Tibial artery (tissue), 4 donors: Measurements from ENCODE around the gene ERGIC3.

Source experiments
- DNase-seq, 2 donors: peaks; one replicate each; pipeline ENCODE4 v3.0.0-alpha.2; 2019
- H3K27ac ChIP-seq, 2 donors: fragments of 200-600 bp; sonication (generic) in 1 of 2; 1 replicate in 1 of 2; 2 replicates in 1 of 2; pipeline ENCODE4 v1.5.1; 2018 to 2019; ENCODE audit warnings: mild to moderate bottlenecking in 1 of 2
- H3K27me3 ChIP-seq, 2 donors: fragments of 200-600 bp; sonication (generic) in 1 of 2; one replicate each; pipeline versions ENCODE4 v1.5.1 to v1.6.0; 2016 to 2019
- H3K36me3 ChIP-seq, 3 donors: fragments of 200-600 bp; sonication (generic) in 2 of 3; one replicate each; pipeline ENCODE4 v1.5.1; 2016 to 2019; ENCODE audit warnings: mild to moderate bottlenecking in 2 of 3
- H3K4me1 ChIP-seq, 4 donors: fragments of 200-600 bp; sonication (generic) in 2 of 4; 1 replicate in 3 of 4; 2 replicates in 1 of 4; pipeline ENCODE4 v1.5.1; 2016 to 2019
- H3K4me3 ChIP-seq, 2 donors: fragments of 200-600 bp; sonication (generic) in 1 of 2; 1 replicate in 1 of 2; 2 replicates in 1 of 2; pipeline ENCODE4 v1.5.1; 2018 to 2019; ENCODE audit warnings: mild to moderate bottlenecking in 2 of 2
- H3K9me3 ChIP-seq, 3 donors: fragments of 200-600 bp; sonication (generic) in 1 of 3; one replicate each; pipeline ENCODE4 v1.5.1; 2016 to 2019
- CTCF ChIP-seq, 2 experiments: fragments of 200-600 bp in 1 of 2; fragments of 450-650 bp in 1 of 2; IDR thresholded peaks; one replicate each; pipeline ENCODE4 v1.5.1; 2017 to 2019; ENCODE audit warnings: antibody characterized with exemption in 2 of 2, mild to moderate bottlenecking in 1 of 2, moderate library complexity in 1 of 2
- intact Hi-C: fragments of 100-400 bp; cut with DNase I; formaldehyde crosslinking; loops from one replicate; pipeline ENCODE4 v1.15.0; 2023; ENCODE audit warnings: low total_unique reads

The ERGIC3 gene

DNA sequence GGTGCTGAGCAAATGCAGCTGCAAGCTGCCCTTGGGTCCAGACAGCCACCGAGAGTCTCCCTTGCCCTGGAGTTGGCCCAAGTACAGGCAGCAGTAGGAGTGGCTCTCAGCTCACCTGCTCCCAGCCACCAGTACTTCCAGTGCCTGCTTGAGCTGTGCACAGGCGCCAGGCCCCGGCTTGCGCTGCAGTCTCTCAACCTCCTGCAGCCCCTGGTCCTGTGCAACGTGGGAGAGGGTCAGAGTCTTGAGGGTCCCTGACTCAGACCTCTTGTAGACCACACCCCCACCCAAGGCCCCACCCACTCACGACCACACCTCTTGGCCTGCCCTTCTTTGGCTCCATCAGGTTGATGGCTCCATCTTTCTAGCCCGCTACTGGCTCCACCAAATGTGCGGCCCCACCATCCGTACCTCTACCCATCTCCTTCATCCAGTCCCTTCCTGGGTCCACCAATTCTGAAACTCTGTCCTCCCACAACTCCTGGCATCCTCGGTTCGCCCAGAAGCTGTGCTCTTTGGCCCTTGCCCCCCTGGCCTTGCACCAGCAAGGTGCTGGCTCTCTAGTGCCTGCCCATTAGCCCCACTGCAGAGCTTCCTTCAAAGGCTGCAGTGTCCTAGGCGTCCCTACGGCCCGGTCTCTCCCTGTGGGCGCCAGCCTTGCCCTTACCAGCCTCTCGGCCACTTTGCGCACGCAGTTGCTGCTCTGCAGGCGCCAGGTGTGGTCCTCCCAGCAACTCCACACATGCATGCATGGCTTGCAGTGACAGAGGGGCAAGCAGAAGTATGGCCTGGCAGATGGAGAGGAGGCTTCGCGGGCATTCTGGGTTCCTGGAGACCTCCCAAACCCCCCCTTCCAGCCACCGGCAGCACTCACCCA lies 57.3 kb downstream of the ERGIC3 start:
- Histone ChIP-seq H3K27ac (no peak overlapping the region), H3K36me3 (no peaks in the 10 kb centered on the region), H3K4me1 (peaks cover 0 to 21% (median 19%) of the 10 kb centered on the region in 4 donors), H3K4me3 (no peak overlapping the region), H3K9me3 (no peaks in the 10 kb centered on the region), H3K27me3 (peaks cover 0 to 34% of the 10 kb centered on the region in 2 donors)
- peak in 1 of 2 donors; percentile 53 for DNase-seq
- TF ChIP-seq CTCF (IDR thresholded peaks at IDR 0.05) = no peak
- intact Hi-C loops = no loop called here

DNA sequence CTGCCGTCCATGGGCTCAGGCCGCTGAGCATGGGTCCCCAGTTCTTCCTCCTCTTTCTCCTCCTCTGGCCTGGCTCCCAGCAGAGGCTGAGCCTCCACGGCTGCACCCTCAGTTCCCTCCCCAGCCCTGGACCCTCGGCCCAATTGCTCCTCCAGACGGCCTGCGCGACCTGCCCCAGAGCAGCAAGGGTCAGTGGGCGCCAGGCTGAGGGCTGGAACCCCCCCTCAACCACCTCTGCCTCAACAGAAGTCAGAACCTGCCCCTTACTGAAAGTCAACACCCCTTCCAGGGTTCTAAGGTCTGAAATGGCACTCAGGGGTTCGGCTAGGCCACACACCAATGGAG lies 57.9 kb downstream of the ERGIC3 start:
- no peak for TF ChIP-seq CTCF (IDR thresholded peaks at IDR 0.05)
- H3K9me3 ChIP-seq = no peaks in the 10 kb centered on the region
- DNase-seq = no peak
- H3K4me3 ChIP-seq = no peak overlapping the region
- peaks cover 0 to 34% of the 10 kb centered on the region in 2 donors for H3K27me3 ChIP-seq
- no peaks in the 10 kb centered on the region for H3K36me3 ChIP-seq
- no peak overlapping the region for H3K27ac ChIP-seq
- H3K4me1 ChIP-seq = peaks cover 0 to 21% (median 19%) of the 10 kb centered on the region in 4 donors
- intact Hi-C loops = no loop called here

- DNase-seq = no peak
- no peak overlapping the region for H3K27ac ChIP-seq
- no peaks in the 10 kb centered on the region for H3K9me3 ChIP-seq
- intact Hi-C loops = no loop called here
- no peaks in the 10 kb centered on the region for H3K36me3 ChIP-seq
- peak overlapping the region; percentile 36 to 59 for H3K4me3 ChIP-seq
- TF ChIP-seq CTCF (IDR thresholded peaks at IDR 0.05) = no peak
- H3K4me1 ChIP-seq = peaks cover 0 to 21% (median 19%) of the 10 kb centered on the region in 4 donors
- peaks cover 0 to 34% of the 10 kb centered on the region in 2 donors for H3K27me3 ChIP-seq
Observed at GRCh38 chr20:35600176-35600992, 58.5 kb downstream of the ERGIC3 start.

GRCh38 chr20:35600993-35601973 lies 59.4 kb downstream of the ERGIC3 start:
- Histone ChIP-seq H3K4me1 (peaks cover 0 to 21% (median 19%) of the 10 kb centered on the region in 4 donors), H3K9me3 (no peaks in the 10 kb centered on the region), H3K27me3 (peaks cover 0 to 34% of the 10 kb centered on the region in 2 donors), H3K4me3 (peak overlapping the region; percentile 36 to 59), H3K36me3 (no peaks in the 10 kb centered on the region), H3K27ac (peak overlapping the region in 1 of 2 donors; percentile 3)
- peak; percentile 68 to 85 for DNase-seq
- intact Hi-C loops = no loop called here
- peak; percentile 40 to 59 for TF ChIP-seq CTCF (IDR thresholded peaks at IDR 0.05)

GRCh38 chr20:35601990-35602389 lies 60.1 kb downstream of the ERGIC3 start:
- Histone ChIP-seq H3K27ac (peak overlapping the region in 1 of 2 donors; percentile 3), H3K4me3 (peak overlapping the region; percentile 36 to 59), H3K9me3 (no peaks in the 10 kb centered on the region), H3K36me3 (no peaks in the 10 kb centered on the region), H3K27me3 (peaks cover 0 to 32% of the 10 kb centered on the region in 2 donors), H3K4me1 (peaks cover 0 to 21% (median 19%) of the 10 kb centered on the region in 4 donors)
- no peak for TF ChIP-seq CTCF (IDR thresholded peaks at IDR 0.05)
- DNase-seq = no peak
- intact Hi-C loops = no loop called here
